Left renal cortex interstitium (tissue), 4 donors: ENCODE measurements around the gene LPCAT1. TPM values are rescaled to one million over a fixed set of nuclear protein-coding genes. Genes with fewer than 3 reads are reported as not detected.
"Not testable (repeated sequence)": the region's sequence is repeated elsewhere in the genome, so short reads cannot be mapped to it uniquely, and the experiment has no call there.

ENCODE experiments used
- DNase-seq, 4 donors: peaks; one replicate each; pipeline ENCODE4 v3.0.0-alpha.2; 2013; ENCODE audit warnings: low read depth in 4 of 4, low spot score in 2 of 4, missing footprints in 1 of 4
- polyA plus RNA-seq, 4 donors: library from polyadenylated mRNA; unstranded; fragments of 120-200 nt; gene quantifications; one replicate each; pipeline ENCODE4 v1.2.1, GENCODE V29; 2013; ENCODE audit not compliant: insufficient read length in 4 of 4

LPCAT1 gene
- polyA plus RNA-seq, 4 donors: 40.6 to 48.3 (median 43.6) TPM

- DNase-seq: no peak
Observed at GRCh38 chr5:1510631-1511030, 13.1 kb downstream of the LPCAT1 start.

- DNase-seq: no peak
Observed at GRCh38 chr5:1510151-1510561, 13.6 kb downstream of the LPCAT1 start.

DNA sequence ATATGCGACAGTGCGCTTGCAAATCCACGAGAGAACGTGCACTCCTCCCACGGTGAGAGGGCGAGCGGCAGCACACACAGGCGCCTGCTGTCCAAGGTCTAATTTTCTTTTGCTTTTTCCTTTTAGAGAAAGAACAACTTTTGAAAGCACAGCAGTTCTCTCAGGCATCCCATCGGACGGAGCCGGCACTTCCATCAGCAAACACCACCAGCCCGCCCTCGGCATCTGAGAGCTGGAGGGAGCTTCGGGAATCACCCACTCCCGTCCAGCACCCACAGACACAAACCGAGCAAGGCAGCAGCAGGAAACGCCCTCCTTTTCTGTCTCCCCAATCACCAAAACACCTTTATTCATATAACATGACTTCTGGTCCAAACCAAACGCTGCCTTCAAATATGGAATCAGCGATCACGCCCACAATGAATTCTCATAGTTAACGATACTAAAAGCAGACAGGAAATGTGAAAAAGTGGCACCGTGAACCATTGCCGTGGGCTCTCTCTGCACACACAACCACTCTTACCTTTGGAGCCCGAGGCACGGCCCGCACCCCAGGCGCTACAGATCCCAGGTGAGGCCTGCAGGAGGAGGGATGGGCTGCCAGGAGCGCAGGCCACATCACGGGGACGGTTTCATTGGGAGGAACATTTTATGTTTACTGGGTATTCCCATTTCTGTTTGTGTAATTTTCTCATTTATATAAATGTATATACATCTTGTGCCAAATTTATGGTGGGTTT is 14.2 kb downstream of the LPCAT1 start:
- no peak for DNase-seq

- DNase-seq: no peak
Observed at GRCh38 chr5:1508659-1509290, 15.0 kb downstream of the LPCAT1 start.

DNA sequence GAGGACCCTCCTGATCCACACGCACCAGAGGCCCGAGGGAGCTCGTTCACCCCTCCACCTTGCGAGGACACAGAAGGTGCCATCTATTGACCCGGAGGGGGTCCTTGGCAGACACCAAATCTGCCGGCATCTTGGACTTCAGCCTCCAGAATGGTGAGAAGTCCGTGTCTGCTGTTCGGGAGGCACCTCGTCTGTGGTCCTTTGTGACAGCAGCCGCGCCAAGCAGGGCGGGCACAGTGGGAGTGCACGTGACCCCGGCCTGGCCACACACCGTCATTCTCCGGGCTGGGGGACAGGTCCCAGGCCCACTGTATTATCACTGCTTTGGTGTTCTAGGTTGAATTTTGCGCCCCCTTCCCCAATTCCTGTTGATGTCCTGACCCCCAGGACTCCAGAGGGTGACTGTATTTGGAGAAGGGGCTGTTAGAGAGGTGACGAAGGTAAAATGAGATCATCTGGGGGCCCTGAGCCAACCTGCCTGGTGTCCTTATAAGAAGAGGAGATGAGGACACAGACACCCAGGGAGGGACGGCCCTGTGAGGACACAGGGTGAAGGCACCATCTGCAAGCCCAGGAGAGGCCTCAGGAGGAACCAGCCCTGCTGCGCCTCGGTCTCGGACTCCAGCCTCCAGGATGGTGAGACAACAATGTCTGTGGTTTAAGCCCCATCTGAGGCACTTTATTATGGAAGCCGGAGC is 15.7 kb downstream of the LPCAT1 start:
- no peak for DNase-seq

- DNase-seq: no peak
Observed at GRCh38 chr5:1507457-1507856, 16.3 kb downstream of the LPCAT1 start.

DNA sequence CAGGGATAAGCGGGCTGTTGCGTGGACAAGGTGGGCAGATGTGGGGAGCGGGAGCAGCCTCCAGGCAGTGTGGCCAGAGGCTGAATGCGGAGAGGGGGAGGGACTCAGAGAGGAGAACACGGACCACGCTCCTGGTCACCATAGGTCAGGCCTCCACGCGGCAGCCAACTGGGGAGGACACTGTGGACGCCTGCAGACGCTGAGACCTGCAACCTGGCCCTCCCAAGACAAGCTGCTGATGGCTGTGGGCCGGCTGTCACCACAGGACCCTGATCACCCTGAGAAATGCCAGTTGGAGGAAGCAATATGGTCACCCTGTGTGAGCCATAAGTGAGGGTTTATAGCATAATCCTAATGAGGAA is 16.8 kb downstream of the LPCAT1 start:
- DNase-seq: no peak

GRCh38 chr5:1506242-1507013 is 17.3 kb downstream of the LPCAT1 start:
- no peak for DNase-seq

DNA sequence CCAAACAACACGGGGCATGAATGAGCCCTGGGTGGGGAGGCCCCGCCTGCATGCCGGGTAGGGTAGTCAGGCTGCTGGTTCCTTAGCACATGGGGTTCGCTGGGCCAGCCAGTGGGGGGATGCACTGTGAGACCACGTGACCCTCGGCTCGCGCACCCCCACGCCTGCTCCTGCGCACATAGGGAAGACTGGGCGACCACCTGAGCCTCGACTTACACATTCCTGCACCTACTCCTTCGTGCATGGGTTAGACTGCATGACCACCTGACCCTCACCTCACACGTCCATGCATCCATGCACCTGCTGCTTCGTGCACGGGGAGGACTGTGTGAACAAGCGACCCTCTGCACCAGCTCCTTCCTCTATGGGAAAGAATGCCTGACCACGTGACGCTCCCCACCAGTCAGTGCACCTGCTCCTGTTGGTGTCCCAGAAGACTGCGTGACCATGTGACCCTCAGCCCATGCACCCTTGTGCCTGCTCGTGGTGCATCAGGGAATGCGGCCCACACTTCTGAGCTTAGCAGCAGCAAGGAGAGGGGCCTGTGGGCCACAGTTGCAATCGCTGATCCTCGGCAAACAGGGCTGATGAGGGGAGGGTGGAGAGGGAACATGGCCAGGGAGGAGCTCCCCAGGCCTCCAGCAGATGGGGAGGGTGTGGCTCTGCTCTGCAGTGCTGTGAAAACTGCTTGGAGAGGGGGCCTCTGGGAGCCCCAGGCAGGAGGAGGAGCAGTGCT is 18.1 kb downstream of the LPCAT1 start:
- no peak for DNase-seq

- not testable (repeated sequence) for DNase-seq
Observed at GRCh38 chr5:1505089-1505488, 18.7 kb downstream of the LPCAT1 start.

GRCh38 chr5:1504617-1505016 is 19.1 kb downstream of the LPCAT1 start:
- no peak for DNase-seq

GRCh38 chr5:1504069-1504595 is 19.6 kb downstream of the LPCAT1 start:
- no peak for DNase-seq

GRCh38 chr5:1503241-1504068 is 20.3 kb downstream of the LPCAT1 start:
- DNase-seq: no peak

GRCh38 chr5:1502737-1503120 is 21.0 kb downstream of the LPCAT1 start:
- no peak for DNase-seq

GRCh38 chr5:1502046-1502736 is 21.6 kb downstream of the LPCAT1 start:
- no peak for DNase-seq

DNA sequence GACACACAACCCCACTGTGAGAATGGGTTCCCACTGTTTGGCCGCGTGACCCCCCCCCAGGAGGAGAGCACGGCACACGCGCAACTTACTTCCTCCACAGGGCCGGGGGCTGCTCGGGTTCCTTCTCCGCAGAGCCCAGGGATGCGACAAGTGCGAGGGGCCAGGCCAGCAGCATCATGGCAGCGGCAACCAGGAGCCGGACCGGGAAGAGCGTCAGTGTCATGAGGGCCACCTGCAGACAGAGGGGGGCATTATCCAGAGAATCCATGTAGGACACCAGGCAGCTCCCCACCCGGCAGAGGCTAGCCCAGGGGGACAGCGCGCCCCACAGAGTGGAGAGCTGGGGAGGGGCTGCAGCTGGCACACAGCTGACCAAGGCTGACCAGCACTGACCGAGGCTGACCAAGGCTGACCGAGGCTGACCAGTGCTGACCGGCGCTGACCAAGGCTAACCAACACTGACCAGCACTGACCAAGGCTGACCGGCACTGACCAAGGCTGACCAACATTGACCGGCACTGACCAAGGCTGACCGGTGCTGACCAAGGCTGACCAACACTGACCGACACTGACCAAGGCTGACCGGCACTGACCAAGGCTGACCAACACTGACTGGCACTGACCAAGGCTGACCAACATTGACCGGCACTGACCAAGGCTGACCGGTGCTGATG is 22.3 kb downstream of the LPCAT1 start:
- DNase-seq: no peak

DNA sequence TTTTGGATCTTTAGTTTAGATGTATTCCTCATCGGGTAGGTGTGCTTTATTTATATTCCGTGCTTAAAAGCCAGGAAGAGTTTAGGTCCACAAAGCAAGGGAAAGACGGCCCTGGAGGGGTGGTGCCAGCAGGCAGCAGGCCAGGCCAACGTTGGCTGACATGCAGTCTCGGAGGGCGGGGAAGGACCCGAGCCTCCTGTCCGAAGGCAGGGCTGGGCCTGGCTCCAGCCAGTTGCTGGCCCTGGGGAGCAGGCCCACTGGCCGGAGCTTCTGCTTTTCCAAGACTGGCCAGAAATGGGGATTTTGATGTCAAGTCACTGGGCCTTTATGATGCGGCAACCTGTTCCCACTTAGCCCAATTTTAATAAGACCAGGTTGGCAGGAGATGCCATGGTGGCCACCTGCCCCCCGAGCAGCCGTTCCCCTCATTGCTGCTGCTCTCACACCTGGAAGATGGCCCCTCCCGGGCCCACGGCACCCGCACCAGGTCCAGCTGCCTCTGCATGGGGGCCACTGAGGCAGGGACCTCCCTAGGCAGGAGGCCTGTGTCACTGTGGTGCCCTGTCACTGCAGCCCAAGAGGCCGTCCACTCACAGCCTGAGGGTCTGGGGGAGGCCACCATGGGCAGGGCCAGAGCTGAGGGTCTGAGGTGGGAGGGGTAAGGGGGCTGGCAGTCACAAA is 23.2 kb downstream of the LPCAT1 start:
- DNase-seq: no peak

GRCh38 chr5:1499851-1500250 is 23.9 kb downstream of the LPCAT1 start:
- no peak for DNase-seq
